Glomerular visceral epithelial cell (primary cell): Measurements from ENCODE around the gene SLC37A4.
"Not testable (repeated sequence)": the region's sequence is repeated elsewhere in the genome, so short reads cannot be mapped to it uniquely, and the experiment has no call there.

Source experiments
- DNase-seq: peaks from one replicate; pipeline ENCODE4 v3.0.0-alpha.2; 2016; ENCODE audit errors: extremely low spot score

Gene SLC37A4

DNA sequence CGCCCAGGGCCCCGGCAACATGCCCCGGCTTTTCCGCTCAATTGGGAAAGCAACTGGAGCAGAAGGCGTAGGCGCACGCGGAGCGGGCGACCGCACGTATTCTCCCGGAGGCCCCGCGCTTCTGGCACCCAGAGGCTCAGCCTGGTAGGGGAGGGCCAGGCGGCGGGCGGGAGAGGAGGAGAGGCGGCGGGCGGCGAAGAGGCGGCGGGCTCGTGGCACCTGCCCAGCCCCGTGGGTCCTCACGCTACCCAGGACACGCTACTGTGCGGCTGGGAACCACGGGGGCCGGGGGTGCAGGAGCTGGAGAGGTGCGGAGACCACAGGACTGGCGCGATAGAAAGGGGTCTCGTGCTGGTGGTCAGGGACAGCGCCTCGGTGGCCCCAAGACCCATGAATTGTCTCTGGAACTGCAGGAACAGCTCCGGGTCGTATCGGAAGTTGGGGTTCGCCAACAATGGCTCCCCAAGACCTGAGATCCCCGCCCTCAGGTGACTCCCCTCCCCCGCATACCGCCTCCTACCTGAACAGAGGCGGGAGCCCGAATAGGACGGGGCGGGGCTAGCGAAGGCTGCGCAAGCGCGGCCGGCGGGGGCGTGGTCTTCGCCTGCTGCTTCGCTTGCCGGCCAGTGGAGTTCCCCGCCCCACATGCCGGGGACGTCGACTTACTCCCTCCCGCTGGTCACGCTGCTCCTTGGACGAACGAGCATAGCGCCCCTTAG, at the start of gene SLC37A4:
SLC37A4 (minus strand) TSS at position 549 of the 719 bp plus-strand sequence.
- peak; percentile 97 for DNase-seq

DNA sequence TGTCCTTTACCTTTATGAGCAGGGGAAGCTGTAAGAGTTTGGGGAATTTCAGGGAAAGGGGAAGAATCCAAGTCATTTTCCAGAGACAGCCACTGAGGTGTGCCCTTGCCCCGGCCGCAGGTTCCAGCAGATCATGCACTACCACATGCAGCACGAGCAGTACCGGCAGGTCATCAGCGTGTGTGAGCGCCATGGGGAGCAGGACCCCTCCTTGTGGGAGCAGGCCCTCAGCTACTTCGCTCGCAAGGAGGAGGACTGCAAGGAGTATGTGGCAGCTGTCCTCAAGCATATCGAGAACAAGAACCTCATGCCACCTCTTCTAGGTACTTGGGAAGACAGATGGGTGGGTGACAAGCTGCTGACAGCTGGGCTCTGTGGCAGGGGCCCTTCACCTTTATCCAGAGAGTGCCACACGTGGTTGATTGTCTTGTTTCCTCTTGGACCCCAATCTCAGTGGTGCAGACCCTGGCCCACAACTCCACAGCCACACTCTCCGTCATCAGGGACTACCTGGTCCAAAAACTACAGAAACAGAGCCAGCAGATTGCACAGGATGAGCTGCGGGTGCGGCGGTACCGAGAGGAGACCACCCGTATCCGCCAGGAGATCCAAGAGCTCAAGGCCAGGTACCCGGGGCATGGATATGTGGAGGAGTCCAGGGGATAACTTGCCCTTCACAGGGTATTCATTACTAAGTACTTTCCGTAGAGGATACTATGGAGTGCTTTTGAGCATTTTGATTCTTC, 48.2 kb upstream of the SLC37A4 start:
- no peak for DNase-seq

DNA sequence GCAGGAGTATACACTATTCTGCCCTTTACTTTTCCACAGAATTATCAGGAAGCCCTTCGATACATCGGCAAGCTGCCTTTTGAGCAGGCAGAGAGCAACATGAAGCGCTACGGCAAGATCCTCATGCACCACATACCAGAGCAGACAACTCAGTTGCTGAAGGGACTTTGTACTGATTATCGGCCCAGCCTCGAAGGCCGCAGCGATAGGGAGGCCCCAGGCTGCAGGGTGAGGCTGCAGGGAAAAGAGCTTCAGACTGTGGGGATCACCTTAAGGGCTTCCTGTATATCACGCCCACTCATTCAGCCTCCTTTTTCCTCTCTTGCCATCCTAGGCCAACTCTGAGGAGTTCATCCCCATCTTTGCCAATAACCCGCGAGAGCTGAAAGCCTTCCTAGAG, 47.2 kb upstream of the SLC37A4 start:
- no peak for DNase-seq

DNA sequence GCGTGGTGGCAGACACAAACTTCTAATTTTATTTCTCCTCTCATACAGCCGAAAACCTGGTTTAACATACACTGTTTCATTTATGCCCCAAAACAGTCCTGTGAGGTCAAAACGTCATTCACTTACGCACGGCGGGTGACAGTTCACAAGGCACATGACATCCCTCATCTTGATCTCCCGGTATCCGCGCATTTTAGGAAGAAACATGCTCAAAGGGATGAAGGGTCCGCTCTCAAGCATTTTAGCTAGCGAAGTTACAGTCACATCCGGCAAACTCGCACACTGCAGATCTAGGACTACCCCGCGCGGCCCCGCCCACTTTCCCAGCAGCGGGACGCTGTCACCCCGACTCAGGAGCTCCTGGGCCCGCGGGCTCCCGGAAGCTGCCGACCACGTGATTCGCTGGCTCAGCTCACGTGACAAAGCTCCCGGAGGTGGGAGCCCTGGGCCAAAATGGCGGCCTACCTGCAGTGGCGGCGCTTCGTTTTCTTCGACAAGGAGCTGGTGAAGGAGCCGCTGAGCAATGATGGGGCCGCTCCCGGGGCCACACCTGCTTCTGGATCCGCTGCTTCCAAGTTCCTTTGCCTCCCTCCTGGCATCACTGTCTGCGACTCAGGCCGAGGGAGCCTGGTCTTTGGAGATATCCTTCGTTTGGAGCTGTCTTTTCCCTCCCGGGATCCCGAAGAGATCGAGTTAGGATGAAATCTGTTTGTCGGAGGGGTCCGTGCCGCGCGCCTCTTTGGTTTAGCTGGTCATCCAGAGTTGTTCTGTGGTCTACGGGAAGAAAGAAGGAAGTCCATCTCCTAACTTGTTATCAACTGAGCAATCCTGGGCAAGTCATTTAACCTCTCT, 36.9 kb upstream of the SLC37A4 start, which contains the start of gene VPS11:
VPS11 (plus strand) TSS at position 448 of the 852 bp plus-strand sequence; CDS start at position 454, 6 bp downstream.
- peak; percentile 96 for DNase-seq

DNA sequence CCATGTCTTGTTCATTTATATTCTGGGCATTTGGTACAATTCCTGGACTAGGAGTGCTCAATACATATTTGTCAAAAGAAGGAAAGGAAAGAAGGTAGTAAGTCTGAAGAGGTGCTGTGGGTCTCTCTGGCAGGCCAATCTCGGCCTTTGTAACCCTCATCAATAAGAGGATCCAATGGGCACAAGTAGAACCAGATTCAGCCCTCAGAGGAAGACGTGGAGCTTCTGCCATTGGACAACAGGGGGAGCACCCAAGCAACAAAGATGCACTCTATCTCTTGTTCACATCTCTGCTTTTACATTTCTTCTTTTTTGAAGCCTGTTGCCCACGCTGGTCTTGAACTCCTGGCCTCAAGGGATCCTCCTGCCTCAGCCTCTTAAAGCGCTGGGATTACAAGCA, 34.7 kb upstream of the SLC37A4 start:
- DNase-seq: peak; percentile 21

DNA sequence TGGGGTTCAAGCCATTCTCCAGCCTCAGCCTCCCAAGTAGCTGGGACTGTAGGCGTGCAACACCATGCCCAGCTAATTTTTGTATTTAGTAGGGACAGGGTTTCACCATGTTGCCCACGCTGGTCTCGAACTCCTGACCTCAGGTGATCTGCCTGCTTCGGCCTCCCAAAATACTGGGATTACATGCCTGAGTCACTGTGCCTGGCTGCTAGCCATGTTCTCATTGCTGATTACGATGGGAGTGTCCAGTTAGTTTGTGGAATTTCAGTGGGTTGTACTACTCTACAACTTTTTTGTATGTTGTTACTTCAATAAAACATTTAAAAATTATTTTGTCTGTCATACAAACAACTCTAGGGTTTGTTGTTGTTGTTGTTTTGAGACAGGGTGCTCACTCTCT, 32.1 kb upstream of the SLC37A4 start:
- no peak for DNase-seq

DNA sequence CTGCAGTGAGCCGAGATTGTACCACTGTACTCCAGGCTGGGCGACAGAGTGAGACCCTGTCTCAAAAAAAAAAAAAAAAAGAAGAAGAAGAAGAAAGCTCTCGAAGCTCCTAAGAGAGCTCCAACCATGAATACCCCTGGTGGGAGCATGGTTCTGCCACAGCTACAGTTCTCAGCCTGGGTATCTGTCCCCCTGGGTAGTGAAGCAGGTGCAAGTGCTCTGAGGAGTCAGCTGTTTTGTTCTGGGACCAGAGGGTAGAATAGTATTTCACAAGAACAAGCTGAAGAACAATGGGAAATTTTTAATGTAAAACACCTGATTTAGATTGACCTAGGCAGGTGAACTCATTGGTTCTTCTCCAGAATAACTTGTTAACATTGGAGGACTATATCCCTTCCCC, 30.6 kb upstream of the SLC37A4 start:
- no peak for DNase-seq

DNA sequence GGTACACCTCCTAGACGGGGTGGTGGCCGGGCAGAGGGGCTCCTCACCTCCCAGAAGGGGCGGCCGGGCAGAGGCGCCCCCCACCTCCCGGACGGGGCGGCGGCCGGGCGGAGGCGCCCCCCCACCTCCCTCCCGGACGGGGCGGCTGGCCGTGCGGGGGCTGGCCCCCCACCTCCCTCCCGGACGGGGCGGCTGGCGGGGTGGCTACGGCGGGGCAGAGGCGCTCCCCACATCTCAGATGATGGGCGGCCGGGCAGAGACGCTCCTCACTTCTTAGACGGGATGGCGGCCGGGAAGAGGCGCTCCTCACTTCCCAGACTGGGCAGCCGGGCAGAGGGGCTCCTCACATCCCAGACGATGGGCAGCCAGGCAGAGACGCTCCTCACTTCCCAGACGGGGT, 28.5 kb upstream of the SLC37A4 start:
- DNase-seq: not testable (repeated sequence)

DNA sequence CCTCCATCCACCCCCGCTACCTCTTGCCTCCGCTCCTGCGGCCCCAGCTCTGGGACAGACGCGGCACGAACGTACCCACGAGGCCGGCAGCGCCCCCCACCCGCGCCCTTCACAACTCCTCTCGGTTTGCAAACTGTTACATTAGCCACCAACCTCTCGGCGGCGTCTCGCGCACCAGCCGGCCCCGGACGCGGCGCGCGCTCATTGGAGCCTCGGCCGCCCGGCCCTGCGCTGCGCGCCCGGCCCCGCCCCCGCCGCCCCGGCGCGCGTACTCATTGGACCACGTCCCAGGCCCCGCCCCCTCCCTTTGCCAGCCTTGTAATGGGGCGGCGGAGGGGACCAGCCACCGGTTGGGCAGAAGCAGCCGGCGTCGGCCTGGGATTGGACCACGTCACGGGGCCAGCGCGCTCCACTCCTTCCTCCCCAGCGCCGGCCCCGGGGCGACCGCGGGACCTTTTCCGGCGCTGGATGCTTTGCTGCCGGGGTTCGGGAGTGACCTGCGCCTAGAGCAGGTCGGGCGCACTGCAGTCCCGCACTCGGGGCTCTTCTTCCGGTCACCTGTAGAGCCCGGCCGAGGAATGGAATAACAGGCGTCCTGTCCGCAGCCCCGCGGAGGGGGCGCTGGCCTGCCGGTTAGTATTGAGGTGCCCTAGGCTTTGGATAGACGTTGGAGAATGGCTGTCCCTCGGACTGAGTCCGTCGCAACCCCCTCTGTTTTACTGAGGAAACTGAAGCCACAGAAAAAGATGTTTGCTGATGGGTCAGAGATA, 26.5 kb upstream of the SLC37A4 start, which contains the start of gene HYOU1:
HYOU1 (minus strand) TSS at position 206 of the 770 bp plus-strand sequence. CDS start 1,045 bp downstream, outside the sequence.
- peak; percentile 97 for DNase-seq

DNA sequence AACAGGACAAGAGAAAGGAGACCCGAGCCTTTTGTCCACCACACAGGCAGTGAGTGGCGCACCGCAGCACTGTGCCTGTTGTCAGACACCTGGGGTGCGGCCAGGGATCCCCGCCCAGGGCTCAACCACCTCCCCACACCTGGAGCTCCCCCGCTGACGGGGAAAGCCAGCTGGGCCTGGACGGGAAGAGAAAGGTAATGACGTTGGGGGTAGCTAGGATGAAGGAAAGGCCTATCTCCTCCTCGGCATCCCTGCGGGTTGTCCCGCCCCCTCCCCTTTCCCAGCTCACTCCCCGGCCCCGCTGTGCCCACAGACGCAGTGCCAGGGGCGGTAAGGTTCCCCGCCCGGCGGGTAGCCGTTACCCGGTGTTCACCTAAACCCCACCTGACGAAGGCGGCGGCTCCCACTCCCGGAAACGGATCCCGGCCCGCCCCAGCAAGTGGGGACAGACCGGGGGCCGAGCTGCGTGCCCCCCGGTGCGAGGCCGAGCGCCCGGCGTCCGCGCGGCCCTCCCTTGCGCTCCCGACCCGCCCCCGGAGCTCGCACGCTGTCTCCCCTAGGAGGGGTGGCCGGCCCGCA, 25.8 kb upstream of the SLC37A4 start:
- DNase-seq: peak; percentile 15

DNA sequence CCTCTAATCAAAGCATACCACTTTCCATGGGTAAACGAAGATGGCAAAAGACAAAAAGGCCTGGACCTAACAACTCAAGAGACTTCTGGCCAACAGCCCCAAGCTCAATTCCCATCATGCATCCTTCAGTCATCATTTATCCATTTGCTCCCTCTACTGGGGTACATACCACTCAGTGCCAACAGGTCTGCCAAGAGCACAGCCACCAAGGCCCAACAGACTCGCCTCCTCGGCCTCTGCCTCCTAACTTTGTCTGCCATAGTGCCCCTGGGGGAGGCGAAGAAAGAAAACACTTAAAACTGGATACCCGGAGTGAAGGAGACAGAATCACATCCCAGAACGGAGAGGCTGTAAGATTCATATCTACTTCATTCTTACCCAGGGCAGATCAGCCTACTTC, 25.2 kb upstream of the SLC37A4 start:
- peak; percentile 37 for DNase-seq

DNA sequence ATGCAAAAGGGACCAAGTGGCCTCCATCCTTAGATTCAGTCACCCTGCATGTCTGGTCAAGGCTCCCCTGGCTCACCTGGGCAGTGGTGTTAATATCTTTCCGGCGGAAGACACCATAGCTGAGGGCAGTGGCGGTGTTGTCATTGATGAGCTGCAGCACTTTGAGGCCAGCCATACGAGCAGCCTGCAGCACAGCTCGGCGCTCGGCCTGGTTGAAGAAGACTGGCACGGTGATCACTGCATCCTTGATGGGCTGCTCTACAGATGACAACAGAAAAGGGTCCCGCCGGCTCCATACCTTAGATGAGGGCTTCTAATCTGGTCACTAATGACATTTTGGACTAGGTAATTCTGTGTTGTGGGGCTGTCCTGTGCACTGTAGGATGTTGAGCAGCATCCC, 23.7 kb upstream of the SLC37A4 start:
- DNase-seq: no peak

DNA sequence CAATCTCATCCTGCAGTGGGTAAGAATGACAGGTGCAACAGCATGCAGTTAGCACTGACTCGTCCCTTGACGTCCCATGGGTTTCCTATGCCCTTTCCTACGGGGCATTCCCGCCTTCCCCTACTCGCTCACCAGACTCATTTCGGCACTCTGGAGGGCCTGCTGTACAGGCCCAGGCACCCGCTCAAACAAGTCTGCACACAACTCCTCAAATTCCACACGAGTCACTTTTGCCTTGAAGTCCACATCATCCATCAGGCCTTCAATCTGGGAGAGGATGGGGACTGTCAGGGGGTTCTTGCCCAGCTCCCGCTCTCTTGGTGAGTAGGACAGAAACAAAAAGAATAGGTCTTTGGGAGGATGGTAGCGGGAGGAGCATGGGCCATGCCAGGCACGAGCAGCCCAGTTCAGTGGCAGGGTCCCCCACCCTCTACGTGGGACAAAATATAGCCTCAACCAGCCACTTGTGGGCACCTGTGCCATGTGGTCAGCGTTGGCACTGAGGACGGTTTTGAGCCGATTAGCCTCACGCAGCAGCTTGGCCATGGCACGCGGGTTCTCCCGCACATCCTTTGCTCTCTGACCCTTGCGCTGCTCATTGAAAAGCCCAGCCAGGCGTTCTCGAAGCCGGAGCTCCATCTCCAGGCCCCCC, 21.6 kb upstream of the SLC37A4 start:
- DNase-seq: no peak

DNA sequence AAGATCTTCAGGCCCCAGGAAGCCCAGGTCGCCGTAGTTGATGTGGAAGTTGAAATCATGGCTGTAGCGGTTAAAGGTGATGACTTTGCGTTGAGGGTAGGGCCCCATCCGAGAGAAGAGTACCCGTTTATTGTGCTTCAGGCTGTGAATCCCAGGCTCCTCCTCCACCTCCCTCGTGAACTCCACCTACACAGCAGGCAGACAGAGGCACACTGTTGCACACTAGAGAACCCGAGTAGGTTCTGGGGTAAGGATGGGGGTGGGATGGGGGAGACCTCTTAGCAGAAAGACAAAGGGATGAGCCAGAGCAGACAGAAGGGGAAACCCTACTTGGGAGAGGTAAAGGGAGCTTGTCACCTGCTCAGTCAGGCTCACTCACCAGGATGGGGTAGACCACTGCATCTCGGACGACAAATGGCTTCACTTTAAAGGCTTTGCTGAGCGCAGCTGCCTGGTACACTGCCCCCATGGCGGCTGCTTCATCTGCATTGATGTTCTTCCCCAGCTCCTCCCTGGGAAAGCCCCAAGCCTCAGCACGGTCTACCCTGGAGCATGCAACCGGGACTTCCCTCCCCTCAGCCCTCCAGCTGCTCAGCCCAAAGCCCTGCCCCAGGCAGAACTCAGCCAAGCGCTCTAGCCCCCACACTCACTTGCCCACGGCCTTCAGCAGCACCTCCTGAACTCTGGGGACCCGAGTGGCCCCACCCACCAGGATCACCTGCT, 20.9 kb upstream of the SLC37A4 start:
- DNase-seq: no peak

DNA sequence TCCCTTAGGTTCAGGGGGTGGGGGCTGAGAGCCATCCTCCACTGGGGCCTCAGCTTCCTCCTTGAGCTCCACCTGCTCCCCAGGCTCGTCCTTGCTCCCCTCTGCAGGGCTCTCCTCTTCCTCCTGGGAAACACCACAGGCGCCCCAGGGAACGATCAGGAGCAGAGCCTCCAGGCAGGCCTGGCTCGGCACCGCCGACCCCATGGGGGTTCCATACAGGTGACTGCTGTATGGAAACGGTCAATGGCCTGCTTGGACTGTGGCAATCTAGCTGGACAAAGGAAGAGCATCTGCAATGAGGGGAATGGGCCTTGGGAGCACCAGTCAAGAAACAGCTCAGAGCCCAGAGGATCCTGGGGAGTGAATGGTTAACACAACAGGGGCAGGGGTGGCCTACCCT, 18.4 kb upstream of the SLC37A4 start:
- no peak for DNase-seq

DNA sequence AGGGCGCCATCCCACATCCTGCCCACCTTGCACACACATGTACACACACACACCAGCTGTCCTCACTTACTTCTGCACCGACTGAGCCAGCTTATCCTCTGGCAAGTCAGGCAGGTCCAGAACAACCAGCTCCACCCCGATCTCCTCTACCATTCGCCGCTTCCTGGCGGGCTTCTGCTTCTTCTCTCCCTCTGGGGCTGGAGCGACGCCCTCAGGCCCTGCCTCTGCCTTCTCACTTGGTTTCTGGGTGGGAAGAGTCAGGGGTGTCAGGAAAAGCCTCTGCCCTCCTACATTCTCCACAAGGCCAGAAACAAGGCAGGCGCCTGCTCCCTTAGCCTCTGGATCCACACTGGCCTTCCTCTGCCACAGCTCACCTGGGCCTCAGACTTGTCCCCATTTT, 18.0 kb upstream of the SLC37A4 start:
- no peak for DNase-seq

DNA sequence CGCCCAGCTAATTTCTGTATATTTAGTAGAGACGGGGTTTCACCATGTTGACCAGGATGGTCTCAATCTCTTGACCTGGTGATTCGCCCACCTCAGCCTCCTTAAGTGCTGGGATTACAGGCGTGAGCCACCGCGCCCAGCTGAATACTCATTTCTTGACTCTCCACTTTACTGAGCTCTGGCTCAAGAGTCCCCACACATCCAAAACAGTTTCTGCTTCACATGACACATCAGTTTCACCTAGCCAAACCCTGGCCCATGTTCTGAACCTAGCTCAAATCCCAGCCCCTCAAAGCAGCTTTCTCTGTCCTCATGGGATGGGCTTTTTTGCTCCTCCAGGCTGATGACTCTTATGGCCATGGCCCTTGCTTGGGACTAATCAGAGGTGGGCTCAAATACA, 16.5 kb upstream of the SLC37A4 start:
- DNase-seq: no peak

DNA sequence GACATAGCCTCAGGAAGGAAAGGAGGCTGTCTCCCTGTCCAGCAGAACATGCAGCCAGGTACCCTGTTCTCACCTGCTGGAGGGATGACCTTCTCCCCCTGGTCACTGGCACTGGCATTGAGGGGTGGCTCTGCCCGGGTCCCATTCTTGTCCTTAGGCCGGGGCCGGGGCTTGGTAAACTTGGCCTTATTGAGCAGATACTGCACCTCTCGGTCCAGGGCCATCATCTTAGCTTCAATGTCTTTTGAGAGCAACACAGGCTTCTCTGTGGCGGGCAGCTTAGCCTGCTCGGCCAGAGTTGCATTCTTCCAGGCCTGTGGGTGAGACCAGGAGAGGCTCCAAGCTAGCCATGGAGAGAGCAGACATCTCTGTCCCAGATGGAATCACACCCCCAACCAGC, 15.8 kb upstream of the SLC37A4 start:
- DNase-seq: no peak

DNA sequence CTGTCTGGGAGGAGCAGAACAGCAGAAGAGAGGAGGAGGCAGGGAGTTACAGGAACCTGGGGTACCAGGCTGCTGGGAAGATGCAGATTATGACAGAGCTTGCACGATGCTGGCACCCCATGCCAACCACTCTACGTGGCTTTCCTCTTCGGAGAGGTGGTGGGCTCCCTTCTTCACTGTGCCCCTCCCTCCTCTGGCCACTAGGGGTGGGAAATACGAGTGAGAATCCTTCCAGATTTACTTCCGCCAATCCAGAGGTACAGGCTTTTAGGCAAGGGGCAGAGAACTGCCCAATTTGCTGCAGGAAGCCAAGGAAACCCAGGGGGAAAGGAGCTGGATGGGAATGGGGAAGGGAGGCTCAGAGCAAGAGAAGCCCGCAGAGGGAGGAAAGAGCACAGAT, 14.0 kb upstream of the SLC37A4 start:
- no peak for DNase-seq

DNA sequence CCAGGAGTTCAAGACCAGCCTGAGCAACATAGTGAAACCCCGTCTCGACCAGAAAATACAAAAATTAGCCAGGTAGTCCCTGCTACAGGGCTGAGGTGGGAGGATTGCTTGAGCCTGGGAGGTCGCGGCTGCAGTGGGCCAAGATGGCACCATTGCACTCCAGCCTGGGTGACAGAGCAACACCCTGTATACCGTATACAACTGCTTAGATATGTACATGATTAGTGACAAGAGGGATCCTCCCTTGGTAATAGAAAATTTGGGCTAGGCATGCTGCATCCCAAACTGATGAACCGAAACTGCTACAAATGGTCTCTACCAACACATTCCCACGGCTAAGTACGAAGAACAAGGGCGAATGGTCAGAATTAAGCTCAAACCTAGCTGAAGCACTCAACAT, 12.2 kb upstream of the SLC37A4 start:
- DNase-seq: no peak
